GM15510 (cell line): Measurements from ENCODE around the gene XYLT1.

Experiments
- POLR2A ChIP-seq: IDR thresholded peaks from 3 replicates; pipeline ENCODE4 v1.6.1; 2011; ENCODE audit warnings: borderline replicate concordance; ENCODE audit not compliant: insufficient read length; ENCODE audit errors: extremely low read depth

Gene XYLT1

GRCh38 chr16:17469011-17469740 is 1.6 kb downstream of the XYLT1 start:
- no peak for TF ChIP-seq POLR2A

- no peak for TF ChIP-seq POLR2A
Observed at GRCh38 chr16:17468611-17469010, 2.1 kb downstream of the XYLT1 start.

GRCh38 chr16:17467923-17468540 is 2.7 kb downstream of the XYLT1 start:
- no peak for TF ChIP-seq POLR2A

- no peak for TF ChIP-seq POLR2A
Observed at GRCh38 chr16:17466876-17467275, 3.9 kb downstream of the XYLT1 start.

- no peak for TF ChIP-seq POLR2A
Observed at GRCh38 chr16:17465460-17465859, 5.3 kb downstream of the XYLT1 start.

- TF ChIP-seq POLR2A, result no peak
Observed at GRCh38 chr16:17463335-17463734, 7.4 kb downstream of the XYLT1 start.

- no peak for TF ChIP-seq POLR2A
Observed at GRCh38 chr16:17461951-17462729, 8.6 kb downstream of the XYLT1 start.

GRCh38 chr16:17460890-17461289 is 9.9 kb downstream of the XYLT1 start:
- TF ChIP-seq POLR2A, result no peak

- TF ChIP-seq POLR2A, result no peak
Observed at GRCh38 chr16:17459903-17460521, 10.7 kb downstream of the XYLT1 start.

- no peak for TF ChIP-seq POLR2A
Observed at GRCh38 chr16:17457997-17458396, 12.8 kb downstream of the XYLT1 start.

GRCh38 chr16:17457513-17457912 is 13.2 kb downstream of the XYLT1 start:
- TF ChIP-seq POLR2A, result no peak

GRCh38 chr16:17454162-17454730 is 16.5 kb downstream of the XYLT1 start:
- no peak for TF ChIP-seq POLR2A

GRCh38 chr16:17453364-17454038 is 17.3 kb downstream of the XYLT1 start:
- TF ChIP-seq POLR2A, result no peak

GRCh38 chr16:17452922-17453321 is 17.8 kb downstream of the XYLT1 start:
- TF ChIP-seq POLR2A, result no peak
